Lung (tissue), 12 donors: ENCODE data around the gene RAB12. TPM values are rescaled to one million over a fixed set of nuclear protein-coding genes. Genes with fewer than 3 reads are reported as not detected.
"Not testable (repeated sequence)": the region's sequence is repeated elsewhere in the genome, so short reads cannot be mapped to it uniquely, and the experiment has no call there.

Experiments
- ATAC-seq: fragments of 200-7000 bp; cut with Tn5 transposase; one replicate; pipeline ENCODE4 v1.9.1; 2020; ENCODE audit warnings: moderate number of reproducible peaks; ENCODE audit not compliant: insufficient read depth, low FRiP score
- DNase-seq, 3 donors: peaks; one replicate each; pipeline ENCODE4 v3.0.0-alpha.2; 2013 to 2017
- H3K27ac ChIP-seq, 2 donors: one replicate each; pipeline ENCODE4 v1.5.1; 2013; ENCODE audit warnings: mild to moderate bottlenecking in 2 of 2, moderate library complexity in 2 of 2, control low read depth in 1 of 2, inconsistent platforms in 1 of 2, low read depth in 1 of 2, low read length in 1 of 2
- H3K27me3 ChIP-seq, 3 donors: one replicate each; pipeline ENCODE4 v1.5.1; 2013; ENCODE audit warnings: low read length in 2 of 3; ENCODE audit not compliant: control insufficient read depth in 3 of 3, insufficient read depth in 3 of 3
- H3K36me3 ChIP-seq, 4 donors: one replicate each; pipeline ENCODE4 v1.5.1; 2013; ENCODE audit warnings: low read length in 4 of 4, mild to moderate bottlenecking in 1 of 4, moderate library complexity in 1 of 4; ENCODE audit not compliant: control insufficient read depth in 4 of 4, insufficient read depth in 4 of 4
- H3K4me1 ChIP-seq, 5 donors: one replicate each; pipeline ENCODE4 v1.5.1; 2013; ENCODE audit warnings: low read length in 5 of 5, mild to moderate bottlenecking in 2 of 5, moderate library complexity in 1 of 5; ENCODE audit not compliant: control insufficient read depth in 5 of 5, insufficient read depth in 5 of 5
- H3K4me3 ChIP-seq: one replicate; pipeline ENCODE4 v1.5.1; 2013; ENCODE audit warnings: mild to moderate bottlenecking, control low read depth, moderate library complexity
- H3K9ac ChIP-seq, 2 donors: one replicate each; pipeline ENCODE4 v1.5.1; 2013; ENCODE audit warnings: low read length in 2 of 2, control low read depth in 1 of 2; ENCODE audit not compliant: insufficient read depth in 1 of 2
- H3K9me3 ChIP-seq, 4 donors: one replicate each; pipeline ENCODE4 v1.5.1; 2013; ENCODE audit warnings: low read length in 3 of 4, mild to moderate bottlenecking in 1 of 4, moderate library complexity in 1 of 4; ENCODE audit not compliant: control insufficient read depth in 4 of 4, insufficient read depth in 3 of 4
- CTCF ChIP-seq: IDR thresholded peaks from 2 replicates; pipeline ENCODE4 v1.5.1; 2012; ENCODE audit warnings: mild to moderate bottlenecking; ENCODE audit errors: control extremely low read depth, extremely low read depth
- WGBS, 2 donors: extraction: QIAGEN DNeasy Blood & Tissue Kit; methylation state at CpG; one replicate each; pipeline ENCODE4 v1.1.7; 2013; 5-methylcytosine and 5-hydroxymethylcytosine counted together
- polyA plus RNA-seq, 2 donors: library from polyadenylated mRNA; stranded (reverse); fragments of 200-250 nt; gene quantifications; one replicate each; pipeline ENCODE4 v1.2.1, GENCODE V29; 2013
- total RNA-seq, 2 donors: library from RNA; depleted of rRNA in 1 of 2; stranded (reverse); fragments of >200 nt in 1 of 2; gene quantifications; one replicate each; pipeline ENCODE4 v1.2.1, GENCODE V29; 2014 to 2021
- donor health status: control.
- donor health status: control.
- donor health status: Bipolar disorder and iron deficiency.
- donor health status: healthy.
- donor health status: DM: yes; HTN: yes; CAD: no.

RAB12 gene
- total and polyA plus RNA-seq, 4 donors: 26.7 to 74.5 (median 39.2) TPM

- no peak overlapping the region for H3K27ac ChIP-seq
- no peaks in the 10 kb centered on the region for H3K9me3 ChIP-seq
- DNase-seq (no peak), ATAC-seq (no peak)
- no peaks in the 10 kb centered on the region for H3K27me3 ChIP-seq
- WGBS, 2 donors: 97 to 98% methylated on average over 11 of the region's 11 CpGs
- TF ChIP-seq CTCF: no peak
- no peaks in the 10 kb centered on the region for H3K4me1 ChIP-seq
- no peak overlapping the region for H3K9ac ChIP-seq
- no peak overlapping the region for H3K4me3 ChIP-seq
- peaks cover 12 to 31% (median 19%) of the 10 kb centered on the region in 4 donors for H3K36me3 ChIP-seq
Measured at GRCh38 chr18:8639762-8640161, 30.5 kb downstream of the RAB12 start.

GRCh38 chr18:8643326-8643878, 34.2 kb downstream of the RAB12 start:
- Histone ChIP-seq H3K27me3 (no peaks in the 10 kb centered on the region), H3K4me1 (no peaks in the 10 kb centered on the region), H3K36me3 (peaks cover 0 to 7% (median 5%) of the 10 kb centered on the region in 4 donors), H3K9me3 (no peaks in the 10 kb centered on the region), H3K27ac (no peak overlapping the region), H3K9ac (no peak overlapping the region), H3K4me3 (no peak overlapping the region)
- DNase-seq: no peak
- ATAC-seq: no peak
- WGBS, 2 donors: 44 to 50% methylated on average over 3 of the region's 3 CpGs
- no peak for TF ChIP-seq CTCF

- H3K4me3 ChIP-seq, H3K9ac ChIP-seq, H3K27ac ChIP-seq, DNase-seq, H3K27me3 ChIP-seq, H3K4me1 ChIP-seq, H3K36me3 ChIP-seq, ATAC-seq, H3K9me3 ChIP-seq: not testable (repeated sequence)
- 87 to 88% methylated on average over 3 of the region's 3 CpGs for WGBS, 2 donors
Measured at GRCh38 chr18:8647359-8647758, 38.1 kb downstream of the RAB12 start.

GRCh38 chr18:8651478-8652261, 42.4 kb downstream of the RAB12 start:
- not testable (repeated sequence) for H3K4me1 ChIP-seq, DNase-seq, H3K4me3 ChIP-seq, H3K9me3 ChIP-seq, H3K36me3 ChIP-seq, H3K27ac ChIP-seq, ATAC-seq, H3K9ac ChIP-seq, H3K27me3 ChIP-seq
- WGBS, 2 donors: 80 to 95% methylated on average over 7 of the region's 7 CpGs
